NCI-H1417 treated with DMSO at 0.1 percent for 48 hours (cell line): ENCODE results near the gene IL19.

Source experiments
- DNase-seq: peaks from one replicate; lab custom pipeline; 2025; lab: John Stamatoyannopoulos, UW

IL19 gene

GRCh38 chr1:206770531-206771337 lies at the start of gene IL19:
IL19 (plus strand) TSS chr1:206770773; CDS start chr1:206836663, 65,890 bp downstream.
- no peak for DNase-seq

DNA sequence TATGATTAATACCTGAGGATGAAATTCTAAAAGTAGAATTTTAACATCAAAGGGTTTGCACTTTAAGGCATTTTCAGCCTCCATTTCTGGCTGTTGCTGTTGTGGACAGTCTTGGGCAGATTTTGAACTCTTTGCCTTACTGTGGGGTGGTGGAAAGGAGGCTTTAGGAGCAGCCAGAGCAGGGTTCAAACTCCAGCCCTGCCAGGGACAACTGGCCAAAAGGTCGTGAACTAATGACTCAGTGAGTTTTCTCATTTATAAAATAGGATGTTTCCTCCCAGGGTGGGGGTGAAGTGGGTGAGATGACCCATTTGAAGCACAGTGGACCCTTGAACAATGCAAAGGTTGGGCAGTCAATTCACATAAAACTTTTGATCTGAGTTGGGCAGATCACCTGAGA lies 49.1 kb upstream of the IL19 start:
- DNase-seq, result no peak

DNA sequence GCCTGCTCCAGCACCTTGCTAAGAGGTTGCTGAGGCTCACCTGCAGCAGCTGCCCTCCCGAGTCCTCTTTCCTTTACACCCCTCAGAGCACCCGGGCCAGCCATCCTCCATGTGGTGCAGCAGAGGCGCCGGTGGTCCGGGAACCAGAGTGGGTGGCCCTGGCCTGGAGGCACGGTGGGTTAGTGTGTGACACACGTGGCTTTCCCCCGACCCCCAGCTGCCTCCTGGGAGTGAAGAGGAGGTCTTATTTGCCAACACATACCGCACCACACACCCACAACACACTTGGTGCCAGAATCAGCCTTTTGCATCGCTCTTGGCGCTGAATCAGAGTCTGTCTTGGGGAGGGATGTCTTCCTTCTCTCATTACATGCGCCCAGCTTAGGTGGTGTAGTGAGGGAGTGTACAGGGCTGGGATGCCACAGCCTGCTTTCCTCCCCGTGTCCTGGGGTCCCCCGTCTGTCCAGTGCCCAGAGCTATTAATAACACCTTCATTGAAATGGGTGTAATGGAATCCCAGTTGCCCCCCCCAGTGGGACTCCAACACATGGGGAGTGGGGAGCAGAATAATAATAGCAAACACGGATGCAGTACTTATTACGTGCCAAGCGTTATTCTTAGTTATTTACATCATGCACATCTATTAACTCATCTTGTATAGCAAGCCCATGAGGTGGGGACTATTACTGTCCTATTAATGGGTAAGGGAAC lies 47.7 kb upstream of the IL19 start:
- no peak for DNase-seq

DNA sequence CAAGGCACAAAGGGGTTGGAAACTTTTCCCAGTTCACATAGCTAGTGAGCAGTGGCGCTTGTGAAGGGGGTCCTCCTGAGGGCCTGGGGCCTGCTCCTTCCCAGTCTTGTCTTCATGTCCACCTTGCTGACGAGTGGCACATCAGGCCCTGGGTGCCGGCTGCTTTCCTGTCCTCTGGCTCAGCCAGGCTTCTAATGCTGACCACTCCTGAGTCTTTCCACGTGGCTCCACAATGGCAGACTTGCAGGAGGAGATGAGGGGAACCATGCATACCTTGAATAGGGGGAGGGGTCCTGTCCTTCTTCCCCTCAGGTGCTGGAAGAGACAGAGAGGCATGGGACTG lies 47.1 kb upstream of the IL19 start:
- DNase-seq, result no peak

- DNase-seq, result no peak
Measured at GRCh38 chr1:206723805-206724472, 46.6 kb upstream of the IL19 start.

DNA sequence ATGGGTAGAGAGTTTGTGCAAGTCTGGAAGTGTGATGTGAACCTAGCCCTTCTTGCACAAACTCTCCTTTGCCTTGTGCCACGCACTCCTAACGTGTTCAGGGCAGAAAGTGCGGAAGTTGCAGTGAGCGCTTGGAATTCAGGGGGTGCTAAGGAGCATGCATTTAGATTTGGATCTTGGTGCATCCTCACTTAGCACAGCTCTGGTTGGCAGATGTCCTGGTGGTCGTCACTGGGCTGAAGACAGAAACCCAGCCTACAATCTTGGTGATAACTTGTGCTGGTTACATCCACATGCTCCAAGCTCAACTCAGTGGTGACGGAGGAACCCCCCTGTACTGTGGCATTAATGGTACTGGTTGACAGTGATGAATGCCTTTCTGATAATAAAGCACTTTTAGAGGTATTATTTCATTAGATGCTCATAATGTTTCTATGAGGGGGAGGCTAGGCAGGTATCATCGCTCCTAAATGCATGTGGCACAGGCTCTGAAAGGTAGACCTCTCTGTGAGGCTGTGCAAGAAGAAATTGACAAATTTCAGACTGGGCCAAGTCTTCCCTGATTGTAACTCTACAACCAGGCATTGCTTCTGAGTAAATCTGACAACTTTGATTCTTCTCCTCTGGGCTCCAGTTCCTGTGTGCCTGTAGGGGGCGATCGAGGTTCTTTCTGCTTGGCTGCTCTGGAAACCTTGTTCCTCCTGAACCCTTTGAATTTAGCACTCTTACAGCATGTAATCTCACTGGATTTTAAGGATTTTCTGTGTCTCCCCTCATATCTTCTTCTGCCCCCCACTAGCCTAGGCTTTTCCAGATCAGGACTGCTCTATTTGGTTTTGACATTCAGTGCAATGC lies 45.2 kb upstream of the IL19 start:
- no peak for DNase-seq

GRCh38 chr1:206727981-206728696 lies 42.4 kb upstream of the IL19 start:
- no peak for DNase-seq

DNA sequence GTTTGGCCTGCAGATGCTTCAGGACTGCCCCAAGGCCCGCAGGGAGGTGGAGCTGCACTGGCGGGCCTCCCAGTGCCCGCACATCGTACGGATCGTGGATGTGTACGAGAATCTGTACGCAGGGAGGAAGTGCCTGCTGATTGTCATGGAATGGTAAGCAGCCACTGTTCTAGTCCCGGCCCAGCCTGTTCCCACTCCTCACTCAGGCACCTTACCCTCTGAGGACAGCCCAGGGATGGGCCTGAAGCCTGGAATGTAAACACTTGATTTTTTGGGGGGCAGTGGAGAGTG lies 41.9 kb upstream of the IL19 start:
- DNase-seq, result no peak

DNA sequence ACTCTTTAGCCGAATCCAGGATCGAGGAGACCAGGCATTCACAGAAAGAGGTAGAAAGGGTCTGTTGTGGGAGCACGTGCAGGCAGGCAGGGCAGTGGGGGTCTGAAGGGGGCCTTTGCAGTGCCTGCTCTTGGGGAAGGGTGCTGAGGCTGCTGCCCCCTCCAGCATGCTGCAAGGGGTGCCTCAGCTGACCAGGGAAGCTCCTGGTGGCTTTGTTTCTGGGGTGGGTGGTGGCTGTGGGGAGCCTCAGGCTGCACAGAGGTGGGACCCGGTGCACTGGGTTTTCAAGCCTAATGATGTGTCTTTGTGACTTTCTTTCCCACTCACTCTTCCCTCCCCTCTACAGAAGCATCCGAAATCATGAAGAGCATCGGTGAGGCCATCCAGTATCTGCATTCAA lies 41.5 kb upstream of the IL19 start:
- no peak for DNase-seq

DNA sequence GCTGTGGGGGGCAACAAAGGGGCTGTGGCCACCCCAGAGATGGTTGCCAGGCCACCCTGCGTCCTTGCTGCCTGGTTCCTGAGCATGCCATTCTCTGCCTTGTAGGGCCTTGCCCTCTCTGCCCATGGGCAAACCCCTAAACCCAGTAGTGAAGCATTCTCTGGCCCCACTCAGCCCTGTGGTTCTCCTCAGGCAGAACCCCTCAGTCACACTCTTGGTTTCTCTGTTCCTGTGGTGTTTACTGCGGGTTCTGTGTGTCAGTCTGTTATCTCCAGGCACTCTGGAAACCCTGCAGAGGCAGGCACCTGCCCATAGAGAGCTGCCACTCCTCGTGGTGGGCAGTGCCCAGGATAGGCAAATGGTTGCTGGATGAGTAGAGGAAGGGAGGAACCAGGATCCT lies 41.1 kb upstream of the IL19 start:
- DNase-seq, result no peak

- no peak for DNase-seq
Measured at GRCh38 chr1:206732508-206732907, 38.1 kb upstream of the IL19 start.

DNA sequence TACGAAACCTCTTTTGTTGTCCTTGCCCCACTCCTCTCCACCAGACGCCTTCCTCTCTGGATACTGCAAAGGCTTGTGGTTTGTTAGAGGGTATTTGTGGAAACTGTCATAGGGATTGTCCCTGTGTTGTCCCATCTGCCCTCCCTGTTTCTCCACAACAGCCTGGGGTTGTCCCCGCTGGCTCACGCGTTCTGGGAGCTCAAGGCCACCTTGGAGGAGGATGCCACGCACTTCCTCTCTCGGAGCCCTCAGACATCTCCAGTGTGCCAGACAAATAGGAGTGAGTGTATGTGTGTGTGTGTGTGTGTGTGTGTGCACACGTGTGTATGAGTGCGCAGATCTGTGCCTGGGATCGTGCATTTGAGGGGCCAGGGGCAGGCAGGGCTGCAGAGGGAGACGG lies 37.6 kb upstream of the IL19 start:
- no peak for DNase-seq

GRCh38 chr1:206734499-206735142 lies 36.0 kb upstream of the IL19 start:
- DNase-seq, result no peak

- no peak for DNase-seq
Measured at GRCh38 chr1:206735553-206736031, 35.0 kb upstream of the IL19 start.

GRCh38 chr1:206736878-206737728 lies 33.5 kb upstream of the IL19 start:
- no peak for DNase-seq

DNA sequence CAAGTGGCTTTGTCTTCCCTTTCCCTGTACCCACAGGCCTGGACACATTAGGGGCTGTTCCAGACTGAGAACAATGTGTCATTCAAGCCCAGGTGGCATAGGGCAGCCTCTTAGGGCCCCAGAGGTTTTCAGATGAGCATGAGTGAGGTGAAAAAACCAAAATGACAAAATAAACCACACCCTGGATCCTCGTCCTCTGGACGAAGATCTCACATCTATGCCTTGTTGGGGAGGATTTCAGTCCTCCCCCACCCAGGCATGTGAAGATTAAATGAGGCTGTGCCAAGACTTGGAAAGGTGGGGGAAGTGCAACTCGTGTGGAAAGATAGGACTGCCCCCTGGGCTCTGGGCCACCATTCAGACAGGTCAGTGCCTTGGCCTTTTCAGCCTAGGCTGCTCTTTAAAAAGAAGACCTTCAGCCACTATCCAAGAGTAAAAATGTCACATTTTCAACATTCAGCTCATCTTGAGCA lies 32.8 kb upstream of the IL19 start:
- no peak for DNase-seq

DNA sequence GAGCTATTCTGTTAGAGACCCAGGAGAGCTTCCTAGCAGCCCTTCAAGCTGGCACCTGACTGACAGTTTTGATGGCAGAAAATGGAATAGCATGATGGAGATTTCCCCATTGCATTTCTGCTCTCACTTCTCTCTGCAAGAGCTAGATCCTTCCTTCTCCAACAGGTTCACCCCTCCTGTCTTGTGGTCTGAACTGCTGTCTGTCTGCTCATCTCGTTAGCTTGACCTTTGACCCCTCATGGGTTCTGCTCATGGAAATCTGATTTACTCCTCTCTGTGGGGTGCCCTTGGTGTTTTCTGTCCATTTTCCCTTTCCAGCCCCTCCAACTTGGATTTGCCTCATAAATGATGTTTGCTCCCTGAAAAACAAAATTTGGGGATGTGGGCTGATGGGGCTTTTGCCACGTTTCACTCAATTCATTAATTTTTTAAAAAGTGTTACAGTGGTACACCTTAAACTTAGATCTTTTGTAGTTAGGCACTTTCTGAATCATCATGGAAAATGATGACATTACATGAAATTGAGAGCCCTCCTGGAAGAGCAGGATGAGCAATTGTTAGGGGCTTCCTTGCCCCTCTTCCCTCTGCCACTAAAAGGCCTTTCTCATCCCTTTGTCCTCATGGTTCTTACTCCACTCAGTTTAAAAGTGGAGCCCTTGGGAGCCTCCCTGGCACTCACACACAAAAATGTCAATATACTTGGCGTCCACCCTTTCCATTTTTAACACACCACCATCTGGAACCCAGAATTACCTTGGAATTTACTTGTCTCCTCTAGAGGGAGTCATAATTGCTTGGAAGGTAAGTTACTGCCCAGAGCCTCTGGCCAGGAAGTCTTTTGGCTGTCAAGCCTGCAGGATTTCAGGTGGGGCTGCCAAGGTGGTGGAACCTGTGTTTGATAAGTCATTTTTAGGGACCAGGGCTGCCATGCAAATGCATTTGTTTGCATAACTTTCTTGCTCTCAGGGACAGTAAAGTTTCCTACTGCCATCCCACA lies 31.9 kb upstream of the IL19 start:
- no peak for DNase-seq

GRCh38 chr1:206739411-206740076 lies 31.0 kb upstream of the IL19 start:
- DNase-seq, result no peak
